Measurements from ENCODE around the gene SSU72.

DNA sequence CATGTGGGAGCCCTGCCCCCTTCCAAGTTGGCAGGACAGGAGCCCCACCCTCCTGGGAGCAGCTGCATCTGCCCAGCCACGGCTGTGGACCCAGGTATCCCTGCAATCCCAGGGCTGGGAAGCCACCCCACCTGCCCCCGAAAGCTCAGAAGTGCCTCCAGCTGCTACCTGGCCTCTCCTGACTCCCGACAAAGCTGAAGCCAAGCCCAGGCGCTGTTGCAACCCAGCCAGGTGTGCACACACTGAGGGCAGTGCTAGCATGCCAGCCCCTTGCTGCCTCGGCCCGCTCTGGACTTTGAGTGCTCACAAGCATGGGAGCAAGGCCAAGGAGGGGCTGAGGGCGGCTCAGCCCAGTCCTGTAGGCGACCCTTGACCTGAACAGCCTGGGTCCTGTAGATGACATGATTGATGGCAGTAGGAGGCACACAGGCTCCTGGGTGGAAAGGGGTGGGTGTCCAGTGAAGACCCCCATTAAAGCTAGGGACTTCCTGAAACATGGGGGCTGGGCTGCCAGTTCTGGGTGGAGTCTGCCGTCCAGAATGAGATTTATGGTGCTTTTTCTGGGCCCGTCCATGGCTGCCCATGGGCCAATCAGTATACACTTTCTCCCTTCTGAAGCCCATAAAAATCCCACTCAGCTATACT is 2.8 kb upstream of the SSU72 start:
- TF ChIP-seq, protein P1, sequence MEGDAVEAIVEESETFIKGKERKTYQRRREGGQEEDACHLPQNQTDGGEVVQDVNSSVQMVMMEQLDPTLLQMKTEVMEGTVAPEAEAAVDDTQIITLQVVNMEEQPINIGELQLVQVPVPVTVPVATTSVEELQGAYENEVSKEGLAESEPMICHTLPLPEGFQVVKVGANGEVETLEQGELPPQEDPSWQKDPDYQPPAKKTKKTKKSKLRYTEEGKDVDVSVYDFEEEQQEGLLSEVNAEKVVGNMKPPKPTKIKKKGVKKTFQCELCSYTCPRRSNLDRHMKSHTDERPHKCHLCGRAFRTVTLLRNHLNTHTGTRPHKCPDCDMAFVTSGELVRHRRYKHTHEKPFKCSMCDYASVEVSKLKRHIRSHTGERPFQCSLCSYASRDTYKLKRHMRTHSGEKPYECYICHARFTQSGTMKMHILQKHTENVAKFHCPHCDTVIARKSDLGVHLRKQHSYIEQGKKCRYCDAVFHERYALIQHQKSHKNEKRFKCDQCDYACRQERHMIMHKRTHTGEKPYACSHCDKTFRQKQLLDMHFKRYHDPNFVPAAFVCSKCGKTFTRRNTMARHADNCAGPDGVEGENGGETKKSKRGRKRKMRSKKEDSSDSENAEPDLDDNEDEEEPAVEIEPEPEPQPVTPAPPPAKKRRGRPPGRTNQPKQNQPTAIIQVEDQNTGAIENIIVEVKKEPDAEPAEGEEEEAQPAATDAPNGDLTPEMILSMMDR (IDR thresholded peaks at IDR 0.05) = no peak
- TF ChIP-seq POLR2A (IDR thresholded peaks at IDR 0.05) = no peak
